Measurements from ENCODE around the gene PINLYP. TPM values are rescaled to one million over a fixed set of nuclear protein-coding genes. Genes with fewer than 3 reads are reported as not detected.

PINLYP gene
- total and polyA plus RNA-seq, 2 experiments from 2014 or later = 7.8 to 11.1 TPM

DNA sequence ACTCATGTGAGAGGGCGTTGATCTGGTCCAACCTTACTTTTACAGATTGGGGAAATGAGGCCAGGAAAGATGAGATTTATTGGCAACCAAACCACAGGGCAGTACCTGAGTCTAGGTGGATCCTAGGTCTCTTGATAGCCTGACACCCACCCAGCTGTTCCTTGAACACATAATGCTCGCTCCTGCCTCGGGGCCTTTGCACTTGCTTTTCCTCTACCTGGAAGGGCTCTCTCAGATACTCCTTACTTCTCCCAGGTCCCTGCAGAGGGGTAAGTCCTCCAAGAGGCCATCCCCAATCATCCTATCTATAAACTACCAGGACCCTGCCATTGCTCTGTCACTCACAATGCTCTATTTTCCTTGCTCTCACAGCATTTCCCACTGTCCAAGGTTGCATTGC is 35.2 kb upstream of the PINLYP start:
- DNase-seq (ENCODE audit: low spot score) = no peak
- no peak overlapping the region for H3K27ac ChIP-seq (ENCODE audit: low read depth)
- H3K4me2 ChIP-seq = no peak overlapping the region
- H3K27me3 ChIP-seq (ENCODE audit: insufficient read depth) = no peaks in the 10 kb centered on the region
- no peak overlapping the region for H2AFZ ChIP-seq
- ATAC-seq = no peak
- H3K4me1 ChIP-seq (ENCODE audit: insufficient read depth) = no peaks in the 10 kb centered on the region
- H3K79me2 ChIP-seq (replicated peaks; ENCODE audit: insufficient read depth) = no peaks in the 10 kb centered on the region
- H3K27ac Mint-ChIP-seq = no peak overlapping the region
- H3K36me3 Mint-ChIP-seq (ENCODE audit: low read depth) = peaks cover 76% of the 10 kb centered on the region
- H3K4me1 Mint-ChIP-seq = peaks cover 4% of the 10 kb centered on the region
- peaks cover 17% of the 10 kb centered on the region for H3K36me3 ChIP-seq (ENCODE audit: insufficient read depth)
- no peak overlapping the region for H3K4me3 ChIP-seq
- peaks cover 3% of the 10 kb centered on the region for H3K27me3 Mint-ChIP-seq (ENCODE audit: insufficient read depth, low read depth, poor library complexity)
- peaks cover 21% of the 10 kb centered on the region for H3K9me3 Mint-ChIP-seq
- H3K4me3 Mint-ChIP-seq = no peak overlapping the region
- TF ChIP-seq NANOG (IDR thresholded peaks at IDR 0.05; ENCODE audit: borderline replicate concordance) (no peak), STAT1 (IDR thresholded peaks at IDR 0.05; ENCODE audit: unreplicated experiment) (no peak), EZH2phosphoT487 (IDR thresholded peaks at IDR 0.05; ENCODE audit: unreplicated experiment) (no peak), EZH2 (IDR thresholded peaks at IDR 0.05; ENCODE audit: low read depth, unreplicated experiment) (no peak), JUNB (IDR thresholded peaks at IDR 0.05; ENCODE audit: unreplicated experiment) (no peak), CREB1 (CRISPR knock-in tag; IDR thresholded peaks at IDR 0.05; ENCODE audit: low read depth) (no peak), ZNF114 (CRISPR knock-in tag; IDR thresholded peaks at IDR 0.05) (no peak), ZNF331 (CRISPR knock-in tag; IDR thresholded peaks at IDR 0.05; ENCODE audit: low read depth) (no peak), POLR2AphosphoS5 (IDR thresholded peaks at IDR 0.05; ENCODE audit: low read depth) (no peak)
- TF ChIP-seq, protein P1, sequence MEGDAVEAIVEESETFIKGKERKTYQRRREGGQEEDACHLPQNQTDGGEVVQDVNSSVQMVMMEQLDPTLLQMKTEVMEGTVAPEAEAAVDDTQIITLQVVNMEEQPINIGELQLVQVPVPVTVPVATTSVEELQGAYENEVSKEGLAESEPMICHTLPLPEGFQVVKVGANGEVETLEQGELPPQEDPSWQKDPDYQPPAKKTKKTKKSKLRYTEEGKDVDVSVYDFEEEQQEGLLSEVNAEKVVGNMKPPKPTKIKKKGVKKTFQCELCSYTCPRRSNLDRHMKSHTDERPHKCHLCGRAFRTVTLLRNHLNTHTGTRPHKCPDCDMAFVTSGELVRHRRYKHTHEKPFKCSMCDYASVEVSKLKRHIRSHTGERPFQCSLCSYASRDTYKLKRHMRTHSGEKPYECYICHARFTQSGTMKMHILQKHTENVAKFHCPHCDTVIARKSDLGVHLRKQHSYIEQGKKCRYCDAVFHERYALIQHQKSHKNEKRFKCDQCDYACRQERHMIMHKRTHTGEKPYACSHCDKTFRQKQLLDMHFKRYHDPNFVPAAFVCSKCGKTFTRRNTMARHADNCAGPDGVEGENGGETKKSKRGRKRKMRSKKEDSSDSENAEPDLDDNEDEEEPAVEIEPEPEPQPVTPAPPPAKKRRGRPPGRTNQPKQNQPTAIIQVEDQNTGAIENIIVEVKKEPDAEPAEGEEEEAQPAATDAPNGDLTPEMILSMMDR (conservative IDR thresholded peaks at IDR 0.05; ENCODE audit: low read depth in 2 of 2) = no peak
- TF ChIP-seq, protein P2, sequence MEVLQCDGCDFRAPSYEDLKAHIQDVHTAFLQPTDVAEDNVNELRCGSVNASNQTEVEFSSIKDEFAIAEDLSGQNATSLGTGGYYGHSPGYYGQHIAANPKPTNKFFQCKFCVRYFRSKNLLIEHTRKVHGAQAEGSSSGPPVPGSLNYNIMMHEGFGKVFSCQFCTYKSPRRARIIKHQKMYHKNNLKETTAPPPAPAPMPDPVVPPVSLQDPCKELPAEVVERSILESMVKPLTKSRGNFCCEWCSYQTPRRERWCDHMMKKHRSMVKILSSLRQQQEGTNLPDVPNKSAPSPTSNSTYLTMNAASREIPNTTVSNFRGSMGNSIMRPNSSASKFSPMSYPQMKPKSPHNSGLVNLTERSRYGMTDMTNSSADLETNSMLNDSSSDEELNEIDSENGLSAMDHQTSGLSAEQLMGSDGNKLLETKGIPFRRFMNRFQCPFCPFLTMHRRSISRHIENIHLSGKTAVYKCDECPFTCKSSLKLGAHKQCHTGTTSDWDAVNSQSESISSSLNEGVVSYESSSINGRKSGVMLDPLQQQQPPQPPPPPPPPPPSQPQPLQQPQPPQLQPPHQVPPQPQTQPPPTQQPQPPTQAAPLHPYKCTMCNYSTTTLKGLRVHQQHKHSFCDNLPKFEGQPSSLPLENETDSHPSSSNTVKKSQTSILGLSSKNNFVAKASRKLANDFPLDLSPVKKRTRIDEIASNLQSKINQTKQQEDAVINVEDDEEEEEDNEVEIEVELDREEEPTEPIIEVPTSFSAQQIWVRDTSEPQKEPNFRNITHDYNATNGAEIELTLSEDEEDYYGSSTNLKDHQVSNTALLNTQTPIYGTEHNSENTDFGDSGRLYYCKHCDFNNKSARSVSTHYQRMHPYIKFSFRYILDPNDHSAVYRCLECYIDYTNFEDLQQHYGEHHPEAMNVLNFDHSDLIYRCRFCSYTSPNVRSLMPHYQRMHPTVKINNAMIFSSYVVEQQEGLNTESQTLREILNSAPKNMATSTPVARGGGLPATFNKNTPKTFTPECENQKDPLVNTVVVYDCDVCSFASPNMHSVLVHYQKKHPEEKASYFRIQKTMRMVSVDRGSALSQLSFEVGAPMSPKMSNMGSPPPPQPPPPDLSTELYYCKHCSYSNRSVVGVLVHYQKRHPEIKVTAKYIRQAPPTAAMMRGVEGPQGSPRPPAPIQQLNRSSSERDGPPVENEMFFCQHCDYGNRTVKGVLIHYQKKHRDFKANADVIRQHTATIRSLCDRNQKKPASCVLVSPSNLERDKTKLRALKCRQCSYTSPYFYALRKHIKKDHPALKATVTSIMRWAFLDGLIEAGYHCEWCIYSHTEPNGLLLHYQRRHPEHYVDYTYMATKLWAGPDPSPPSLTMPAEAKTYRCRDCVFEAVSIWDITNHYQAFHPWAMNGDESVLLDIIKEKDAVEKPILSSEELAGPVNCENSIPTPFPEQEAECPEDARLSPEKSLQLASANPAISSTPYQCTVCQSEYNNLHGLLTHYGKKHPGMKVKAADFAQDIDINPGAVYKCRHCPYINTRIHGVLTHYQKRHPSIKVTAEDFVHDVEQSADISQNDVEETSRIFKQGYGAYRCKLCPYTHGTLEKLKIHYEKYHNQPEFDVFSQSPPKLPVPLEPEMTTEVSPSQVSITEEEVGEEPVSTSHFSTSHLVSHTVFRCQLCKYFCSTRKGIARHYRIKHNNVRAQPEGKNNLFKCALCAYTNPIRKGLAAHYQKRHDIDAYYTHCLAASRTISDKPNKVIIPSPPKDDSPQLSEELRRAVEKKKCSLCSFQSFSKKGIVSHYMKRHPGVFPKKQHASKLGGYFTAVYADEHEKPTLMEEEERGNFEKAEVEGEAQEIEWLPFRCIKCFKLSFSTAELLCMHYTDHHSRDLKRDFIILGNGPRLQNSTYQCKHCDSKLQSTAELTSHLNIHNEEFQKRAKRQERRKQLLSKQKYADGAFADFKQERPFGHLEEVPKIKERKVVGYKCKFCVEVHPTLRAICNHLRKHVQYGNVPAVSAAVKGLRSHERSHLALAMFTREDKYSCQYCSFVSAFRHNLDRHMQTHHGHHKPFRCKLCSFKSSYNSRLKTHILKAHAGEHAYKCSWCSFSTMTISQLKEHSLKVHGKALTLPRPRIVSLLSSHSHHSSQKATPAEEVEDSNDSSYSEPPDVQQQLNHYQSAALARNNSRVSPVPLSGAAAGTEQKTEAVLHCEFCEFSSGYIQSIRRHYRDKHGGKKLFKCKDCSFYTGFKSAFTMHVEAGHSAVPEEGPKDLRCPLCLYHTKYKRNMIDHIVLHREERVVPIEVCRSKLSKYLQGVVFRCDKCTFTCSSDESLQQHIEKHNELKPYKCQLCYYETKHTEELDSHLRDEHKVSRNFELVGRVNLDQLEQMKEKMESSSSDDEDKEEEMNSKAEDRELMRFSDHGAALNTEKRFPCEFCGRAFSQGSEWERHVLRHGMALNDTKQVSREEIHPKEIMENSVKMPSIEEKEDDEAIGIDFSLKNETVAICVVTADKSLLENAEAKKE (CRISPR knock-in tag; IDR thresholded peaks at IDR 0.05) = no peak
- TF ChIP-seq, protein P3, sequence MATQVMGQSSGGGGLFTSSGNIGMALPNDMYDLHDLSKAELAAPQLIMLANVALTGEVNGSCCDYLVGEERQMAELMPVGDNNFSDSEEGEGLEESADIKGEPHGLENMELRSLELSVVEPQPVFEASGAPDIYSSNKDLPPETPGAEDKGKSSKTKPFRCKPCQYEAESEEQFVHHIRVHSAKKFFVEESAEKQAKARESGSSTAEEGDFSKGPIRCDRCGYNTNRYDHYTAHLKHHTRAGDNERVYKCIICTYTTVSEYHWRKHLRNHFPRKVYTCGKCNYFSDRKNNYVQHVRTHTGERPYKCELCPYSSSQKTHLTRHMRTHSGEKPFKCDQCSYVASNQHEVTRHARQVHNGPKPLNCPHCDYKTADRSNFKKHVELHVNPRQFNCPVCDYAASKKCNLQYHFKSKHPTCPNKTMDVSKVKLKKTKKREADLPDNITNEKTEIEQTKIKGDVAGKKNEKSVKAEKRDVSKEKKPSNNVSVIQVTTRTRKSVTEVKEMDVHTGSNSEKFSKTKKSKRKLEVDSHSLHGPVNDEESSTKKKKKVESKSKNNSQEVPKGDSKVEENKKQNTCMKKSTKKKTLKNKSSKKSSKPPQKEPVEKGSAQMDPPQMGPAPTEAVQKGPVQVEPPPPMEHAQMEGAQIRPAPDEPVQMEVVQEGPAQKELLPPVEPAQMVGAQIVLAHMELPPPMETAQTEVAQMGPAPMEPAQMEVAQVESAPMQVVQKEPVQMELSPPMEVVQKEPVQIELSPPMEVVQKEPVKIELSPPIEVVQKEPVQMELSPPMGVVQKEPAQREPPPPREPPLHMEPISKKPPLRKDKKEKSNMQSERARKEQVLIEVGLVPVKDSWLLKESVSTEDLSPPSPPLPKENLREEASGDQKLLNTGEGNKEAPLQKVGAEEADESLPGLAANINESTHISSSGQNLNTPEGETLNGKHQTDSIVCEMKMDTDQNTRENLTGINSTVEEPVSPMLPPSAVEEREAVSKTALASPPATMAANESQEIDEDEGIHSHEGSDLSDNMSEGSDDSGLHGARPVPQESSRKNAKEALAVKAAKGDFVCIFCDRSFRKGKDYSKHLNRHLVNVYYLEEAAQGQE (IDR thresholded peaks at IDR 0.05; ENCODE audit: unreplicated experiment) = no peak
- TF ChIP-seq, protein P4, sequence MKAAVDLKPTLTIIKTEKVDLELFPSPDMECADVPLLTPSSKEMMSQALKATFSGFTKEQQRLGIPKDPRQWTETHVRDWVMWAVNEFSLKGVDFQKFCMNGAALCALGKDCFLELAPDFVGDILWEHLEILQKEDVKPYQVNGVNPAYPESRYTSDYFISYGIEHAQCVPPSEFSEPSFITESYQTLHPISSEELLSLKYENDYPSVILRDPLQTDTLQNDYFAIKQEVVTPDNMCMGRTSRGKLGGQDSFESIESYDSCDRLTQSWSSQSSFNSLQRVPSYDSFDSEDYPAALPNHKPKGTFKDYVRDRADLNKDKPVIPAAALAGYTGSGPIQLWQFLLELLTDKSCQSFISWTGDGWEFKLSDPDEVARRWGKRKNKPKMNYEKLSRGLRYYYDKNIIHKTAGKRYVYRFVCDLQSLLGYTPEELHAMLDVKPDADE (IDR thresholded peaks at IDR 0.05) = no peak
- H3F3A ChIP-seq (replicated peaks; ENCODE audit: low read depth) = no peaks in the 10 kb centered on the region
- H4K20me1 ChIP-seq (replicated peaks; ENCODE audit: insufficient read depth) = no peaks in the 10 kb centered on the region; the same call in 1 of the 2 replicates
- 0 out of 2 replicates have a peak, but pooled peaks cover 3% of the 10 kb centered on the region for H3K9me2 ChIP-seq (ENCODE audit: insufficient read depth)

All from GM23338 (cell line).